HUES64 (cell line): ENCODE results near the gene PLEKHA3.
"Not testable (repeated sequence)": the region's sequence is repeated elsewhere in the genome, so short reads cannot be mapped to it uniquely, and the experiment has no call there.

Experiments used
- H3K27ac ChIP-seq: 2 replicates; pipeline ENCODE4 v1.7.0; 2013; ENCODE audit warnings: low read depth, low read length, inconsistent platforms
- H3K27me3 ChIP-seq: 2 replicates; pipeline ENCODE4 v1.6.1; 2013; ENCODE audit warnings: mild to moderate bottlenecking, low read length; ENCODE audit not compliant: insufficient read depth
- H3K36me3 ChIP-seq: 2 replicates; pipeline ENCODE4 v1.6.1; 2013; ENCODE audit warnings: mild to moderate bottlenecking, low read length; ENCODE audit not compliant: insufficient read depth
- H3K4me1 ChIP-seq: 2 replicates; pipeline ENCODE4 v1.6.1; 2013; ENCODE audit warnings: mild to moderate bottlenecking, low read length, moderate library complexity; ENCODE audit not compliant: insufficient read depth
- H3K4me3 ChIP-seq: 2 replicates; pipeline ENCODE4 v1.5.1; 2013; ENCODE audit warnings: mild to moderate bottlenecking, low read length, moderate library complexity
- H3K9ac ChIP-seq: 2 replicates; pipeline ENCODE4 v1.6.1; 2013; ENCODE audit warnings: mild to moderate bottlenecking, low read depth, low read length
- H3K9me3 ChIP-seq: 2 replicates; pipeline ENCODE4 v1.6.1; 2013; ENCODE audit warnings: low read depth, low read length; ENCODE audit not compliant: insufficient read depth
- WGBS: fragments of 150-250, 120-280 bp; methylation state at CpG from one replicate; pipeline ENCODE4 v1.1.7; 2013; ENCODE audit warnings: missing lambda C conversion rate; 5-methylcytosine and 5-hydroxymethylcytosine counted together

The PLEKHA3 gene

GRCh38 chr2:178457390-178457886 is 22.8 kb upstream of the PLEKHA3 start:
- Histone ChIP-seq H3K36me3 (no peaks in the 10 kb centered on the region), H3K9ac (no peak overlapping the region), H3K4me3 (no peak overlapping the region), H3K27ac (no peak overlapping the region), H3K9me3 (no peaks in the 10 kb centered on the region), H3K4me1 (no peaks in the 10 kb centered on the region), H3K27me3 (no peaks in the 10 kb centered on the region)
- WGBS: 84% methylated on average over 11 of the region's 11 CpGs

GRCh38 chr2:178469219-178469849 is 10.9 kb upstream of the PLEKHA3 start:
- H3K4me3 ChIP-seq: no peak overlapping the region
- no peaks in the 10 kb centered on the region for H3K9me3 ChIP-seq
- 91% methylated on average over 6 of the region's 7 CpGs for WGBS
- H3K36me3 ChIP-seq: no peaks in the 10 kb centered on the region
- H3K4me1 ChIP-seq: peaks cover 3% of the 10 kb centered on the region; the same call in 1 of the 2 replicates
- H3K27me3 ChIP-seq: no peaks in the 10 kb centered on the region
- H3K27ac ChIP-seq: no peak overlapping the region
- H3K9ac ChIP-seq: no peak overlapping the region

GRCh38 chr2:178471313-178471712 is 8.9 kb upstream of the PLEKHA3 start:
- WGBS: 98% methylated on average over 4 of the region's 5 CpGs
- H3K27ac ChIP-seq, H3K9me3 ChIP-seq, H3K9ac ChIP-seq, H3K36me3 ChIP-seq, H3K4me1 ChIP-seq, H3K4me3 ChIP-seq, H3K27me3 ChIP-seq: not testable (repeated sequence)

GRCh38 chr2:178473373-178473772 is 6.9 kb upstream of the PLEKHA3 start:
- Histone ChIP-seq H3K36me3 (no peaks in the 10 kb centered on the region), H3K9ac (no peak overlapping the region), H3K4me3 (no peak overlapping the region), H3K27ac (no peak overlapping the region), H3K4me1 (peaks cover 3% of the 10 kb centered on the region), H3K9me3 (no peaks in the 10 kb centered on the region), H3K27me3 (no peaks in the 10 kb centered on the region)
- 96% methylated on average over 2 of the region's 2 CpGs for WGBS

GRCh38 chr2:178473931-178474330 is 6.3 kb upstream of the PLEKHA3 start:
- 92% methylated on average over 4 of the region's 4 CpGs for WGBS

GRCh38 chr2:178474560-178474959 is 5.7 kb upstream of the PLEKHA3 start:
- Histone ChIP-seq H3K27ac (no peak overlapping the region), H3K9ac (no peak overlapping the region), H3K9me3 (no peaks in the 10 kb centered on the region), H3K4me1 (peaks cover 3% of the 10 kb centered on the region), H3K36me3 (no peaks in the 10 kb centered on the region), H3K27me3 (peaks cover 6% of the 10 kb centered on the region), H3K4me3 (no peak overlapping the region)
- 95% methylated on average over 5 of the region's 5 CpGs for WGBS

More at GRCh38 chr2:178473931-178474330, 6.3 kb upstream of the PLEKHA3 start:
- H3K27me3 ChIP-seq: no peaks in the 10 kb centered on the region
- H3K4me3 ChIP-seq: no peak overlapping the region
- H3K36me3 ChIP-seq: no peaks in the 10 kb centered on the region
- H3K9me3 ChIP-seq: no peaks in the 10 kb centered on the region
- H3K4me1 ChIP-seq: peaks cover 3% of the 10 kb centered on the region
- H3K9ac ChIP-seq: no peak overlapping the region
- H3K27ac ChIP-seq: no peak overlapping the region

GRCh38 chr2:178476477-178476876 is 3.8 kb upstream of the PLEKHA3 start:
- no peak overlapping the region for H3K4me3 ChIP-seq
- H3K27ac ChIP-seq: no peak overlapping the region
- H3K4me1 ChIP-seq: peaks cover 6% of the 10 kb centered on the region
- no peaks in the 10 kb centered on the region for H3K36me3 ChIP-seq
- H3K9me3 ChIP-seq: no peaks in the 10 kb centered on the region
- H3K27me3 ChIP-seq: peaks cover 9% of the 10 kb centered on the region
- no peak overlapping the region for H3K9ac ChIP-seq

GRCh38 chr2:178477443-178478129 is 2.7 kb upstream of the PLEKHA3 start:
- Histone ChIP-seq H3K27me3 (peaks cover 9% of the 10 kb centered on the region), H3K4me1 (peaks cover 17% of the 10 kb centered on the region), H3K9ac (peak overlapping the region; percentile 83), H3K4me3 (peak overlapping the region; percentile 89), H3K9me3 (no peaks in the 10 kb centered on the region), H3K36me3 (no peaks in the 10 kb centered on the region), H3K27ac (no peak overlapping the region)
- 73% methylated on average over 2 of the region's 3 CpGs for WGBS

- Histone ChIP-seq H3K4me1 (peaks cover 16% of the 10 kb centered on the region), H3K36me3 (no peaks in the 10 kb centered on the region), H3K9ac (peak overlapping the region; percentile 83), H3K4me3 (peak overlapping the region; percentile 89), H3K27ac (no peak overlapping the region), H3K9me3 (no peaks in the 10 kb centered on the region), H3K27me3 (peaks cover 9% of the 10 kb centered on the region)
- 7% methylated on average over 10 of the region's 10 CpGs for WGBS
Observed at GRCh38 chr2:178478130-178478438, 2.2 kb upstream of the PLEKHA3 start.

- no peaks in the 10 kb centered on the region for H3K9me3 ChIP-seq
- H3K4me3 ChIP-seq: peak within 1 kb of the TSS; percentile 89
- WGBS: 1% methylated on average over 56 of the region's 56 CpGs
- peak within 1 kb of the TSS; percentile 83 for H3K9ac ChIP-seq
- peaks cover 9% of the 10 kb centered on the region for H3K27me3 ChIP-seq
- peaks cover 16% of the 10 kb centered on the region for H3K4me1 ChIP-seq
- no peaks in the 10 kb centered on the region for H3K36me3 ChIP-seq
- peak within 1 kb of the TSS; percentile 72 for H3K27ac ChIP-seq
Observed at GRCh38 chr2:178478439-178479274, 1.6 kb upstream of the PLEKHA3 start, which contains the start of gene FKBP7. Gene FKBP7 (minus strand): TSS chr2:178478600. CDS start chr2:178478499, 101 bp downstream.

- H3K9ac ChIP-seq: no peak overlapping the region
- no peak overlapping the region for H3K27ac ChIP-seq
- H3K9me3 ChIP-seq: no peaks in the 10 kb centered on the region
- H3K4me1 ChIP-seq: peaks cover 16% of the 10 kb centered on the region
- peak overlapping the region; percentile 89 for H3K4me3 ChIP-seq
- WGBS: 65% methylated on average over 4 of the region's 4 CpGs
- peaks cover 9% of the 10 kb centered on the region for H3K27me3 ChIP-seq
- no peaks in the 10 kb centered on the region for H3K36me3 ChIP-seq
Observed at GRCh38 chr2:178479275-178479616, 1.0 kb upstream of the PLEKHA3 start.
